Large intestine (tissue), 3 donors: ENCODE measurements around the gene AAK1. TPM values are rescaled to one million over a fixed set of nuclear protein-coding genes. Genes with fewer than 3 reads are reported as not detected.
"Not testable (repeated sequence)": the region's sequence is repeated elsewhere in the genome, so short reads cannot be mapped to it uniquely, and the experiment has no call there.

Experiments used
- DNase-seq, 2 donors: peaks; one replicate each; pipeline versions ENCODE4 v3.0.0 to v3.0.0-alpha.2; 2013
- H3K27ac ChIP-seq: one replicate; pipeline ENCODE4 v1.5.1; 2013; ENCODE audit warnings: low read length
- H3K27me3 ChIP-seq: 2 replicates; pipeline ENCODE4 v1.6.1; 2013; ENCODE audit warnings: low read length; ENCODE audit not compliant: control insufficient read depth, insufficient read depth
- H3K36me3 ChIP-seq: 2 replicates; pipeline ENCODE4 v1.6.1; 2013; ENCODE audit warnings: low read length; ENCODE audit not compliant: control insufficient read depth, insufficient read depth
- H3K4me1 ChIP-seq: one replicate; pipeline ENCODE4 v1.6.1; 2013; ENCODE audit warnings: low read length; ENCODE audit not compliant: control insufficient read depth, insufficient read depth
- H3K4me3 ChIP-seq: one replicate; pipeline ENCODE4 v1.5.1; 2013; ENCODE audit warnings: low read length
- H3K9me3 ChIP-seq: one replicate; pipeline ENCODE4 v1.6.1; 2013; ENCODE audit warnings: mild to moderate bottlenecking, low read depth, low read length, moderate library complexity; ENCODE audit not compliant: control insufficient read depth
- WGBS: methylation state at CpG from one replicate; pipeline ENCODE4 v1.1.5; 2013; ENCODE audit warnings: low lambda C conversion rate; ENCODE audit not compliant: insufficient coverage; 5-methylcytosine and 5-hydroxymethylcytosine counted together
- polyA plus RNA-seq: library from polyadenylated mRNA; unstranded; fragments of 120-200 nt; gene quantifications from one replicate; pipeline ENCODE4 v1.2.1, GENCODE V29; 2013

AAK1 gene
- polyA plus RNA-seq, 1 donor, result 18.6 TPM

- no peak overlapping the region for H3K27ac ChIP-seq
- DNase-seq, result peak; percentile 34 to 39
- H3K36me3 ChIP-seq, result peaks cover 4% of the 10 kb centered on the region
- no peak overlapping the region for H3K4me3 ChIP-seq
- no CpG with 5 or more reads among the region's 3 CpGs for WGBS
- no peaks in the 10 kb centered on the region for H3K27me3 ChIP-seq
- no peaks in the 10 kb centered on the region for H3K9me3 ChIP-seq
- no peaks in the 10 kb centered on the region for H3K4me1 ChIP-seq
These were observed 78.1 kb downstream of the AAK1 start for GRCh38 chr2:69565431-69565839.

DNA sequence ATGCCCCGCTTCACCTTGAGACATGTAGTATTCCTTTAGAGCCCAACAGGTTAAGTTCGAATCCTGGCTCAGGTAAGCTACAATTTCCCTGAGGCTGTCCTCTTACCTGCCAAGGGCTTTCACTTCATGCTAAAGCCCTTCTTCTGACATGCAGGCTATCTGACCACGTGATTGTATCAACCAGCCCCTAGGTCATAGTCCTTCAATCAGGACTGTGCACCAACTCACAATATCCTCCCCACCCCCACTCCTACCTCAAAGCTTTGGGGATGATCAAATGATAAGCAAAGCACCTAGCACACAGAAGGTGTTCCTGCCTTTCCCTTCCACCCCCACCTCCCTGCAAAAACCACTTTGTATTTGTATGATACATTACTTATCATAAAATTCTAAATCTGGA lies 78.9 kb downstream of the AAK1 start:
- H3K27ac ChIP-seq, result no peak overlapping the region
- no peaks in the 10 kb centered on the region for H3K27me3 ChIP-seq
- H3K4me3 ChIP-seq, result no peak overlapping the region
- H3K4me1 ChIP-seq, result peaks cover 5% of the 10 kb centered on the region
- no peak for DNase-seq
- H3K36me3 ChIP-seq, result peaks cover 4% of the 10 kb centered on the region
- WGBS, result no CpG with 5 or more reads among the region's 3 CpGs
- H3K9me3 ChIP-seq, result no peaks in the 10 kb centered on the region

GRCh38 chr2:69563021-69563420 lies 80.5 kb downstream of the AAK1 start:
- Histone ChIP-seq H3K27ac (no peak overlapping the region), H3K9me3 (no peaks in the 10 kb centered on the region), H3K27me3 (no peaks in the 10 kb centered on the region), H3K36me3 (peaks cover 4% of the 10 kb centered on the region), H3K4me1 (peaks cover 5% of the 10 kb centered on the region), H3K4me3 (no peak overlapping the region)
- no peak for DNase-seq
- no CpG with 5 or more reads among the region's 2 CpGs for WGBS

- Histone ChIP-seq H3K36me3 (peaks cover 4% of the 10 kb centered on the region), H3K27me3 (no peaks in the 10 kb centered on the region), H3K4me3 (no peak overlapping the region)
These were observed 82.4 kb downstream of the AAK1 start for GRCh38 chr2:69561101-69561500.

DNA sequence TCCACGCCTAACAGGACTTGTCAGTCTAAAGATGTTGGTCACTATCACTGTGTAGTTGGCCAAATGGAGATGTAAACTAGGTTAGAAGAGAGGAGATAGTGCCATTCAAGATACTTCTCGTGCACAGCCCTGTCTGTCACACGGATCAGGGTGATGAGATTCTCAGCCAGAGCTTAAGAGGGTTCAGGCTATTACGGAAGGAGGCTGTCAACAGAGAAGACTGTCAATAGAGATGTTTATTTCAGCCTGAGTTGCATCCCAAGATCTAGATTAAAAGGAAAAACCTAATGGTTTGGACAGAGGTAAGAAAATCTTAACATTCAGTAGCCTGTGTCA lies 83.4 kb downstream of the AAK1 start:
- Histone ChIP-seq H3K27me3 (no peaks in the 10 kb centered on the region), H3K9me3 (no peaks in the 10 kb centered on the region), H3K27ac (peak overlapping the region; percentile 45), H3K4me1 (peaks cover 5% of the 10 kb centered on the region), H3K36me3 (peaks cover 2% of the 10 kb centered on the region), H3K4me3 (no peak overlapping the region)
- no peak for DNase-seq
- WGBS, result 94% methylated on average over 2 of the region's 4 CpGs

More at GRCh38 chr2:69561101-69561500, 82.4 kb downstream of the AAK1 start:
- Histone ChIP-seq H3K27ac (no peak overlapping the region), H3K9me3 (no peaks in the 10 kb centered on the region), H3K4me1 (peaks cover 5% of the 10 kb centered on the region)
- 17% methylated on average over 1 of the region's 3 CpGs for WGBS
- no peak for DNase-seq

- H3K4me1 ChIP-seq, result peaks cover 5% of the 10 kb centered on the region
- no peaks in the 10 kb centered on the region for H3K27me3 ChIP-seq
- peaks cover 4% of the 10 kb centered on the region for H3K36me3 ChIP-seq
- DNase-seq, result peak; percentile 78 to 83
- WGBS, result 86% methylated on average over 2 of the region's 3 CpGs
- H3K4me3 ChIP-seq, result no peak overlapping the region
- peak overlapping the region; percentile 71 for H3K27ac ChIP-seq
- H3K9me3 ChIP-seq, result no peaks in the 10 kb centered on the region
These were observed 83.9 kb downstream of the AAK1 start for GRCh38 chr2:69559442-69560146.

DNA sequence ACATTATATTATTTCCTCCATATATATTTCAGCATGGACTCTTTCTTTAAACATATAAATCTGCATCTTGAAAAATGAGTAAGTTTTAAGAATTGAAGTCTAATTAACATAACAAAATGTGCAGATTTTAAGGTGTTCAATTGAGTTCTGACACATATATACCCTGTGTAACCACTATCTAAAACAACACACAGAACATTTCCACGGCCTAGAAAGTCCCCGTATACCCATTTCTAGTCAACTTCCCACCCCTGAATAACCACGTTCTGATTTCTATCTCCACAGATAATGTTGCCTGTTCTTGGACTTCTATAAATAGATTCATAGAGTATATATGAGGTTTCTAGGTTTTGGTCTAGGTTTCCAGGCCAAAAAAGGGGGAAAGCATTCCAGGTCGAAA lies 87.5 kb downstream of the AAK1 start:
- H3K27me3 ChIP-seq, result no peaks in the 10 kb centered on the region
- no peaks in the 10 kb centered on the region for H3K9me3 ChIP-seq
- peaks cover 5% of the 10 kb centered on the region for H3K4me1 ChIP-seq
- DNase-seq, result no peak
- H3K4me3 ChIP-seq, result no peak overlapping the region
- H3K27ac ChIP-seq, result no peak overlapping the region
- WGBS, result 85% methylated on average over 2 of the region's 4 CpGs
- peaks cover 4% of the 10 kb centered on the region for H3K36me3 ChIP-seq

DNA sequence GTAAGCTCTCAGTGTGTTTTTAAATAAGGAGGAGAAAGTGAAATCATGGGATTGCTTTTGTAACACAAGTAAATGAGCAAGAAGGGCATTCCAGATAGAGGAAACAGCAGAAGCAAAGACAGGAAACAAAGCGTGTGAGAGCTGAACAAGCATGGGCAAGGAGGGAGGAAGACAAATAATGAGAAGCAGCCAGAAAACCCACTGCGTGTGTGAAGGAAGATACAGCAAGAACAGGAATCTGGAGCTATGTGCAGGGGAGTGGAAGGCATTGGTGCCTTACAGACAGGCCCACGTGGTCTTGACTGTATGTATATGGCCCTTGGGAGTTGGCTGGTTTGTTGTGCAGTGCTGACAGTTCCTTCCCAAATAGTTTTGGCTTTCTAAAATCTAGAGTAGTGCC lies 88.6 kb downstream of the AAK1 start:
- Histone ChIP-seq H3K36me3 (peaks cover 4% of the 10 kb centered on the region), H3K27me3 (no peaks in the 10 kb centered on the region), H3K9me3 (no peaks in the 10 kb centered on the region), H3K4me3 (no peak overlapping the region), H3K4me1 (peaks cover 2% of the 10 kb centered on the region), H3K27ac (no peak overlapping the region)
- no peak for DNase-seq
- no CpG with 5 or more reads among the region's 3 CpGs for WGBS

DNA sequence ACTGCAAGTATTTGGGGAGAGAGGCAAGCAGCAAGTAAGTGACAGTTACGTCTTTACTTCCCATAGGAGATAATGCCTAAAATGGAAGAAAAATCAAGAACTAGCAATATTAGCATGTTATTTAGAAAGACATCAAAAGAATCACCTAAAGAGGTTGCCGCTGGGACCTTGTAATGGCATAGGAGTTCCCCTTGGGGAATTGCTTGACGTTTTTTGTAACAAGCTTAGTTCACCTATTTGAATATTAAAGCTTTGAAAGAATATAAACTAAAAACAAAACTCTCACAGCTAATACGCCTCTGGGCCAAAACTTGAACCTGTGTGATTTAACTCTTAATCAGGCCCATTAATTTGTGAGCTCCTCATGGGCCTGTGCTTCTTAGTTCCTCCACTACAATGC lies 89.0 kb downstream of the AAK1 start:
- peaks cover 4% of the 10 kb centered on the region for H3K36me3 ChIP-seq
- H3K9me3 ChIP-seq, result no peaks in the 10 kb centered on the region
- no peak for DNase-seq
- 92% methylated on average over 2 of the region's 4 CpGs for WGBS
- no peak overlapping the region for H3K27ac ChIP-seq
- peaks cover 1% of the 10 kb centered on the region for H3K4me1 ChIP-seq
- no peak overlapping the region for H3K4me3 ChIP-seq
- no peaks in the 10 kb centered on the region for H3K27me3 ChIP-seq

DNA sequence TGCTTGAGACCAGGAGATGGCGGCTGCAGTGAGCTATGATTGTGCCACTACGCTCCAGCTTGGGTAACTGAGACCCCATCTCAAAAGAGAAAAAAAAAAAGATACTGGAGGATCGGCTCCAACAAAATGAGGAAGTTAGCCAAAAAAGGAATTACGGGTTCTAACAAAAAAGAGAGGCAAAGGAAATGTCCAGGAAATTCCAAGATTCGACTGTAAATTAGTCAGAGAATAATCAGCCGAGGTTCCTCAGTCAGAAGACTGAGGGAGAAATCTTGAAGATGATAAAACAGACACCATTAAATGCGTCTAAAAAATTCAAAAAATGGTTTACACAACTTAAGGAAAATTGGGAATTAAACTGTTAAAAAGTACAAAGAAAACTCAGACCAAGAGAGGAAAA lies 89.5 kb downstream of the AAK1 start:
- Histone ChIP-seq H3K27me3 (no peaks in the 10 kb centered on the region), H3K9me3 (no peaks in the 10 kb centered on the region), H3K4me1 (peaks cover 5% of the 10 kb centered on the region), H3K27ac (no peak overlapping the region), H3K4me3 (no peak overlapping the region), H3K36me3 (peaks cover 4% of the 10 kb centered on the region)
- 93% methylated on average over 7 of the region's 7 CpGs for WGBS
- DNase-seq, result no peak

DNA sequence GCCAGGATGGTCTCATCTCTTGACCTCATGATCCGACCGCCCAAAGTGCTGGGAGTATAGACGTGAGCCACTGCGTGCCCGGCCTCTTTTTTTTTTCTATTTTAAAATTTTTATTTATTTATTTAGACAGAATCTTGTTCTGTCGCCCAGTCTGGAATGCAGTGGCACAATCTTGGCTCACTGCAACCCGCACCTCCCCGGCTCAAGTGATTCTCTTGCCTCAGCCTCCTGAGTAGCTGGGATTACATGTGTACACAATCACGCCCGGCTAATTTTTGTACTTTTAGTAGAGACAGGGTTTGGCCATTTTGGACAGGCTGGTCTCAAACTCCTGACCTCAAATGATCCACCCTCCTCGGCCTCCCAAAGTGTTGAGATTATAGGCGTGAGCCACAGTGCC lies 93.0 kb downstream of the AAK1 start:
- not testable (repeated sequence) for H3K4me1 ChIP-seq, H3K9me3 ChIP-seq, H3K27me3 ChIP-seq, H3K4me3 ChIP-seq, DNase-seq, H3K36me3 ChIP-seq
- peak overlapping the region; percentile 54 for H3K27ac ChIP-seq
- 93% methylated on average over 3 of the region's 12 CpGs for WGBS
